ENCODE data around the gene CDR2L.
"Not testable (repeated sequence)": the region's sequence is repeated elsewhere in the genome, so short reads cannot be mapped to it uniquely, and the experiment has no call there.

CDR2L gene

GRCh38 chr17:74987909-74988711, 678 bp downstream of the CDR2L start:
- no peak overlapping the region for H3K27ac Mint-ChIP-seq
- H3K4me3 Mint-ChIP-seq, result peak overlapping the region; percentile 65
- H3K27me3 Mint-ChIP-seq, result peaks cover 29% of the 10 kb centered on the region
- no peaks in the 10 kb centered on the region for H3K36me3 Mint-ChIP-seq (ENCODE audit: low read depth)
- H3K9me3 Mint-ChIP-seq, result no peaks in the 10 kb centered on the region
- peaks cover 9% of the 10 kb centered on the region for H3K4me1 Mint-ChIP-seq (ENCODE audit: low read depth)

- Mint-ChIP-seq H3K4me3 (no peak overlapping the region), H3K27ac (no peak overlapping the region), H3K36me3 (ENCODE audit: low read depth) (no peaks in the 10 kb centered on the region), H3K9me3 (no peaks in the 10 kb centered on the region), H3K4me1 (ENCODE audit: low read depth) (peaks cover 9% of the 10 kb centered on the region), H3K27me3 (peaks cover 22% of the 10 kb centered on the region)
Observed at GRCh38 chr17:74990581-74991105, 3.2 kb downstream of the CDR2L start.

- no peaks in the 10 kb centered on the region for H3K9me3 Mint-ChIP-seq
- H3K4me1 Mint-ChIP-seq (ENCODE audit: low read depth), result peaks cover 2% of the 10 kb centered on the region
- no peaks in the 10 kb centered on the region for H3K36me3 Mint-ChIP-seq (ENCODE audit: low read depth)
- peaks cover 13% of the 10 kb centered on the region for H3K27me3 Mint-ChIP-seq
- no peak overlapping the region for H3K4me3 Mint-ChIP-seq
- H3K27ac Mint-ChIP-seq, result no peak overlapping the region
Observed at GRCh38 chr17:74992223-74992622, 4.8 kb downstream of the CDR2L start.

- no peaks in the 10 kb centered on the region for H3K36me3 Mint-ChIP-seq (ENCODE audit: low read depth)
- H3K27ac Mint-ChIP-seq, result no peak overlapping the region
- no peaks in the 10 kb centered on the region for H3K9me3 Mint-ChIP-seq
- H3K4me3 Mint-ChIP-seq, result no peak overlapping the region
- peaks cover 6% of the 10 kb centered on the region for H3K27me3 Mint-ChIP-seq
- no peaks in the 10 kb centered on the region for H3K4me1 Mint-ChIP-seq (ENCODE audit: low read depth)
Observed at GRCh38 chr17:74994440-74994839, 7.0 kb downstream of the CDR2L start.

- Mint-ChIP-seq H3K27me3 (no peaks in the 10 kb centered on the region), H3K36me3 (ENCODE audit: low read depth) (no peaks in the 10 kb centered on the region), H3K9me3 (no peaks in the 10 kb centered on the region), H3K4me1 (ENCODE audit: low read depth) (no peaks in the 10 kb centered on the region), H3K4me3 (no peak overlapping the region), H3K27ac (no peak overlapping the region)
Observed at GRCh38 chr17:74995847-74996246, 8.4 kb downstream of the CDR2L start.

GRCh38 chr17:74998783-74999182, 11.4 kb downstream of the CDR2L start:
- Mint-ChIP-seq H3K27me3 (no peaks in the 10 kb centered on the region), H3K36me3 (ENCODE audit: low read depth) (no peaks in the 10 kb centered on the region), H3K9me3 (no peaks in the 10 kb centered on the region), H3K27ac (no peak overlapping the region), H3K4me1 (ENCODE audit: low read depth) (peaks cover 5% of the 10 kb centered on the region), H3K4me3 (no peak overlapping the region)

- Mint-ChIP-seq H3K27ac (no peak overlapping the region), H3K4me1 (ENCODE audit: low read depth) (peaks cover 5% of the 10 kb centered on the region), H3K4me3 (no peak overlapping the region)
Observed at GRCh38 chr17:74999523-74999922, 12.1 kb downstream of the CDR2L start.

GRCh38 chr17:75001915-75002843, 14.7 kb downstream of the CDR2L start:
- Mint-ChIP-seq H3K4me1 (ENCODE audit: low read depth) (peaks cover 5% of the 10 kb centered on the region), H3K27me3 (no peaks in the 10 kb centered on the region), H3K9me3 (no peaks in the 10 kb centered on the region), H3K27ac (no peak overlapping the region), H3K36me3 (ENCODE audit: low read depth) (no peaks in the 10 kb centered on the region), H3K4me3 (no peak overlapping the region)

More at GRCh38 chr17:74999523-74999922, 12.1 kb downstream of the CDR2L start:
- H3K9me3 Mint-ChIP-seq, result no peaks in the 10 kb centered on the region
- no peaks in the 10 kb centered on the region for H3K36me3 Mint-ChIP-seq (ENCODE audit: low read depth)
- no peaks in the 10 kb centered on the region for H3K27me3 Mint-ChIP-seq

- H3K27ac Mint-ChIP-seq, result no peak overlapping the region
- H3K4me3 Mint-ChIP-seq, result no peak overlapping the region
- H3K9me3 Mint-ChIP-seq, result no peaks in the 10 kb centered on the region
- H3K27me3 Mint-ChIP-seq, result no peaks in the 10 kb centered on the region
- H3K4me1 Mint-ChIP-seq (ENCODE audit: low read depth), result peaks cover 5% of the 10 kb centered on the region
- no peaks in the 10 kb centered on the region for H3K36me3 Mint-ChIP-seq (ENCODE audit: low read depth)
Observed at GRCh38 chr17:75003070-75003956, 15.9 kb downstream of the CDR2L start.

GRCh38 chr17:75003957-75004355, 16.5 kb downstream of the CDR2L start:
- H3K4me1 Mint-ChIP-seq (ENCODE audit: low read depth), result peaks cover 5% of the 10 kb centered on the region
- no peaks in the 10 kb centered on the region for H3K27me3 Mint-ChIP-seq
- no peak overlapping the region for H3K27ac Mint-ChIP-seq
- H3K4me3 Mint-ChIP-seq, result no peak overlapping the region
- no peaks in the 10 kb centered on the region for H3K36me3 Mint-ChIP-seq (ENCODE audit: low read depth)
- H3K9me3 Mint-ChIP-seq, result no peaks in the 10 kb centered on the region

- Mint-ChIP-seq H3K36me3 (ENCODE audit: low read depth) (no peaks in the 10 kb centered on the region), H3K4me1 (ENCODE audit: low read depth) (peaks cover 5% of the 10 kb centered on the region), H3K27me3 (no peaks in the 10 kb centered on the region), H3K9me3 (no peaks in the 10 kb centered on the region), H3K27ac (no peak overlapping the region), H3K4me3 (no peak overlapping the region)
Observed at GRCh38 chr17:75004371-75004770, 16.9 kb downstream of the CDR2L start.

GRCh38 chr17:75005291-75005690, 17.9 kb downstream of the CDR2L start:
- Mint-ChIP-seq H3K27ac (no peak overlapping the region), H3K27me3 (no peaks in the 10 kb centered on the region), H3K4me3 (no peak overlapping the region), H3K9me3 (no peaks in the 10 kb centered on the region), H3K4me1 (ENCODE audit: low read depth) (peaks cover 5% of the 10 kb centered on the region), H3K36me3 (ENCODE audit: low read depth) (no peaks in the 10 kb centered on the region)

- not testable (repeated sequence) for H3K4me3 Mint-ChIP-seq; H3K9me3 Mint-ChIP-seq; H3K4me1 Mint-ChIP-seq (ENCODE audit: low read depth); H3K27me3 Mint-ChIP-seq; H3K36me3 Mint-ChIP-seq (ENCODE audit: low read depth); H3K27ac Mint-ChIP-seq
Observed at GRCh38 chr17:75006084-75006483, 18.7 kb downstream of the CDR2L start.

GRCh38 chr17:75006653-75007052, 19.2 kb downstream of the CDR2L start:
- Mint-ChIP-seq H3K9me3 (no peaks in the 10 kb centered on the region), H3K4me1 (ENCODE audit: low read depth) (peaks cover 14% of the 10 kb centered on the region), H3K4me3 (no peak overlapping the region), H3K36me3 (ENCODE audit: low read depth) (no peaks in the 10 kb centered on the region), H3K27ac (no peak overlapping the region), H3K27me3 (no peaks in the 10 kb centered on the region)
